Naive B cell (primary cell): ENCODE results near the gene CRACDL. TPM values are rescaled to one million over a fixed set of nuclear protein-coding genes. Genes with fewer than 3 reads are reported as not detected.

Experiments
- ATAC-seq, 2 donors: fragments of 150-1000 bp; cut with Tn5 transposase; 2 replicates each; pipeline ENCODE4 v1.10.0; 2021; ENCODE audit warnings: low read depth in 2 of 2, mild to moderate bottlenecking in 2 of 2, moderate library complexity in 2 of 2
- DNase-seq: peaks from one replicate; pipeline ENCODE4 v3.0.0; 2022
- H3K27ac Mint-ChIP-seq, 6 donors: one replicate each; pipeline ENCODE4 v1.8.0; 2020 to 2022; ENCODE audit warnings: mild to moderate bottlenecking in 6 of 6, mixed read lengths in 6 of 6, moderate library complexity in 5 of 6, inconsistent platforms in 2 of 6
- H3K27me3 Mint-ChIP-seq, 3 donors: one replicate each; pipeline ENCODE4 v1.8.0; 2021 to 2022; ENCODE audit warnings: mixed read lengths in 3 of 3, mild to moderate bottlenecking in 1 of 3
- H3K36me3 Mint-ChIP-seq, 2 donors: one replicate each; pipeline ENCODE4 v1.8.0; 2020 to 2022; ENCODE audit warnings: mixed read lengths in 2 of 2, inconsistent platforms in 1 of 2, mild to moderate bottlenecking in 1 of 2
- H3K4me1 Mint-ChIP-seq, 3 donors: one replicate each; pipeline ENCODE4 v1.8.0; 2020 to 2022; ENCODE audit warnings: mixed read lengths in 3 of 3, inconsistent platforms in 1 of 3, mild to moderate bottlenecking in 1 of 3, moderate library complexity in 1 of 3
- H3K4me3 Mint-ChIP-seq, 8 donors: one replicate each; pipeline ENCODE4 v1.8.0; 2020 to 2022; ENCODE audit warnings: mild to moderate bottlenecking in 8 of 8, mixed read lengths in 8 of 8, moderate library complexity in 8 of 8, inconsistent platforms in 2 of 8
- H3K9me3 Mint-ChIP-seq, 7 donors: one replicate each; pipeline ENCODE4 v1.8.0; 2020 to 2022; ENCODE audit warnings: mixed read lengths in 7 of 7, mild to moderate bottlenecking in 5 of 7, inconsistent platforms in 2 of 7, moderate library complexity in 1 of 7
- polyA plus RNA-seq, 6 donors: library from polyadenylated mRNA; unstranded; fragments of 300-500 nt; fragmentation: Illumina TruSeq; gene quantifications; one replicate each; pipeline ENCODE4 v1.2.3, GENCODE V29; 2021; ENCODE audit warnings: low read depth in 6 of 6

Gene CRACDL
- polyA plus RNA-seq, 6 donors from 2014 or later: not detected

- DNase-seq: no peak
- peaks cover 0 to 9% of the 10 kb centered on the region in 2 donors for H3K36me3 Mint-ChIP-seq
- H3K4me3 Mint-ChIP-seq: no peak overlapping the region
- H3K27me3 Mint-ChIP-seq: peaks cover 7 to 36% (median 29%) of the 10 kb centered on the region in 3 donors
- no peak for ATAC-seq
- H3K4me1 Mint-ChIP-seq: no peaks in the 10 kb centered on the region
- no peak overlapping the region for H3K27ac Mint-ChIP-seq
- peaks cover 0 to 7% (median 0%) of the 10 kb centered on the region in 7 donors for H3K9me3 Mint-ChIP-seq
Measured at GRCh38 chr2:98899041-98899702, 36.9 kb downstream of the CRACDL start.

GRCh38 chr2:98898423-98898841, 37.6 kb downstream of the CRACDL start:
- no peak for DNase-seq
- ATAC-seq: no peak
- Mint-ChIP-seq H3K4me1 (no peaks in the 10 kb centered on the region), H3K36me3 (peaks cover 0 to 9% of the 10 kb centered on the region in 2 donors), H3K27ac (peak overlapping the region in 1 of 6 donors; percentile 6), H3K27me3 (peaks cover 7 to 42% (median 37%) of the 10 kb centered on the region in 3 donors), H3K9me3 (peaks cover 0 to 7% (median 0%) of the 10 kb centered on the region in 7 donors), H3K4me3 (no peak overlapping the region)

GRCh38 chr2:98897746-98898145, 38.3 kb downstream of the CRACDL start:
- Mint-ChIP-seq H3K36me3 (peaks cover 0 to 9% of the 10 kb centered on the region in 2 donors), H3K4me1 (no peaks in the 10 kb centered on the region), H3K9me3 (peaks cover 0 to 7% (median 0%) of the 10 kb centered on the region in 7 donors), H3K27me3 (peaks cover 7 to 43% (median 42%) of the 10 kb centered on the region in 3 donors), H3K4me3 (no peak overlapping the region), H3K27ac (no peak overlapping the region)
- DNase-seq: no peak
- no peak for ATAC-seq

GRCh38 chr2:98896944-98897343, 39.1 kb downstream of the CRACDL start:
- Mint-ChIP-seq H3K27me3 (peaks cover 7 to 44% (median 42%) of the 10 kb centered on the region in 3 donors), H3K36me3 (peaks cover 0 to 9% of the 10 kb centered on the region in 2 donors), H3K4me3 (no peak overlapping the region), H3K27ac (no peak overlapping the region), H3K9me3 (peaks cover 0 to 7% (median 0%) of the 10 kb centered on the region in 7 donors), H3K4me1 (no peaks in the 10 kb centered on the region)
- no peak for ATAC-seq
- no peak for DNase-seq

GRCh38 chr2:98896416-98896815, 39.6 kb downstream of the CRACDL start:
- peaks cover 0 to 7% (median 0%) of the 10 kb centered on the region in 7 donors for H3K9me3 Mint-ChIP-seq
- H3K27me3 Mint-ChIP-seq: peaks cover 7 to 44% (median 42%) of the 10 kb centered on the region in 3 donors
- peaks cover 0 to 9% of the 10 kb centered on the region in 2 donors for H3K36me3 Mint-ChIP-seq
- ATAC-seq (no peak), DNase-seq (no peak)
- no peak overlapping the region for H3K4me3 Mint-ChIP-seq
- no peaks in the 10 kb centered on the region for H3K4me1 Mint-ChIP-seq
- no peak overlapping the region for H3K27ac Mint-ChIP-seq

GRCh38 chr2:98895901-98896300, 40.1 kb downstream of the CRACDL start:
- ATAC-seq: no peak
- no peaks in the 10 kb centered on the region for H3K4me1 Mint-ChIP-seq
- no peak for DNase-seq
- H3K36me3 Mint-ChIP-seq: peaks cover 0 to 9% of the 10 kb centered on the region in 2 donors
- peaks cover 7 to 44% (median 42%) of the 10 kb centered on the region in 3 donors for H3K27me3 Mint-ChIP-seq
- no peak overlapping the region for H3K27ac Mint-ChIP-seq
- no peak overlapping the region for H3K4me3 Mint-ChIP-seq
- H3K9me3 Mint-ChIP-seq: peaks cover 0 to 7% (median 0%) of the 10 kb centered on the region in 7 donors

GRCh38 chr2:98895221-98895620, 40.8 kb downstream of the CRACDL start:
- no peak overlapping the region for H3K4me3 Mint-ChIP-seq
- DNase-seq (no peak), ATAC-seq (no peak)
- peaks cover 7 to 44% (median 42%) of the 10 kb centered on the region in 3 donors for H3K27me3 Mint-ChIP-seq
- H3K4me1 Mint-ChIP-seq: no peaks in the 10 kb centered on the region
- H3K36me3 Mint-ChIP-seq: peaks cover 0 to 9% of the 10 kb centered on the region in 2 donors
- peaks cover 0 to 7% (median 2%) of the 10 kb centered on the region in 7 donors for H3K9me3 Mint-ChIP-seq
- H3K27ac Mint-ChIP-seq: no peak overlapping the region

- DNase-seq: no peak
- H3K4me1 Mint-ChIP-seq: no peaks in the 10 kb centered on the region
- H3K27me3 Mint-ChIP-seq: peaks cover 7 to 41% (median 39%) of the 10 kb centered on the region in 3 donors
- H3K36me3 Mint-ChIP-seq: peaks cover 0 to 6% of the 10 kb centered on the region in 2 donors
- no peak for ATAC-seq
- peaks cover 0 to 10% (median 4%) of the 10 kb centered on the region in 7 donors for H3K9me3 Mint-ChIP-seq
- peak overlapping the region in 1 of 6 donors; percentile 18 for H3K27ac Mint-ChIP-seq
- H3K4me3 Mint-ChIP-seq: no peak overlapping the region
Measured at GRCh38 chr2:98894331-98895000, 41.6 kb downstream of the CRACDL start.

- no peak for DNase-seq
- H3K9me3 Mint-ChIP-seq: peaks cover 0 to 10% (median 8%) of the 10 kb centered on the region in 7 donors
- H3K27me3 Mint-ChIP-seq: peaks cover 7 to 39% (median 39%) of the 10 kb centered on the region in 3 donors
- peak overlapping the region in 1 of 6 donors; percentile 18 for H3K27ac Mint-ChIP-seq
- peaks cover 0 to under 1% of the 10 kb centered on the region in 2 donors for H3K36me3 Mint-ChIP-seq
- no peaks in the 10 kb centered on the region for H3K4me1 Mint-ChIP-seq
- no peak for ATAC-seq
- no peak overlapping the region for H3K4me3 Mint-ChIP-seq
Measured at GRCh38 chr2:98893911-98894321, 42.1 kb downstream of the CRACDL start.

GRCh38 chr2:98892871-98893270, 43.2 kb downstream of the CRACDL start:
- H3K9me3 Mint-ChIP-seq: peaks cover 0 to 18% (median 11%) of the 10 kb centered on the region in 7 donors

GRCh38 chr2:98891591-98891990, 44.4 kb downstream of the CRACDL start:
- peaks cover 6 to 30% (median 21%) of the 10 kb centered on the region in 7 donors for H3K9me3 Mint-ChIP-seq
- H3K4me3 Mint-ChIP-seq: no peak overlapping the region
- H3K36me3 Mint-ChIP-seq: peaks cover 0 to 19% of the 10 kb centered on the region in 2 donors
- no peaks in the 10 kb centered on the region for H3K4me1 Mint-ChIP-seq
- H3K27me3 Mint-ChIP-seq: peaks cover 0 to 50% (median 47%) of the 10 kb centered on the region in 3 donors
- no peak overlapping the region for H3K27ac Mint-ChIP-seq
- ATAC-seq: no peak
- DNase-seq: no peak

More at GRCh38 chr2:98892871-98893270, 43.2 kb downstream of the CRACDL start:
- Mint-ChIP-seq H3K4me3 (no peak overlapping the region), H3K27ac (no peak overlapping the region), H3K27me3 (peaks cover 3 to 49% (median 41%) of the 10 kb centered on the region in 3 donors), H3K36me3 (peaks cover 0 to 6% of the 10 kb centered on the region in 2 donors), H3K4me1 (no peaks in the 10 kb centered on the region)
- ATAC-seq (no peak), DNase-seq (no peak)

GRCh38 chr2:98886066-98886554, 49.9 kb downstream of the CRACDL start:
- Mint-ChIP-seq H3K27me3 (peaks cover 0 to 48% (median 47%) of the 10 kb centered on the region in 3 donors), H3K4me3 (no peak overlapping the region), H3K4me1 (no peaks in the 10 kb centered on the region), H3K36me3 (peaks cover 0 to 40% of the 10 kb centered on the region in 2 donors), H3K9me3 (peaks cover 16 to 53% (median 39%) of the 10 kb centered on the region in 7 donors), H3K27ac (no peak overlapping the region)
- DNase-seq (no peak), ATAC-seq (no peak)

GRCh38 chr2:98884658-98885057, 51.4 kb downstream of the CRACDL start:
- H3K36me3 Mint-ChIP-seq: peaks cover 0 to 40% of the 10 kb centered on the region in 2 donors
- H3K27ac Mint-ChIP-seq: no peak overlapping the region
- ATAC-seq: no peak
- H3K4me3 Mint-ChIP-seq: peak overlapping the region in 2 of 8 donors; percentile 10 to 48
- H3K9me3 Mint-ChIP-seq: peaks cover 16 to 45% (median 37%) of the 10 kb centered on the region in 7 donors
- DNase-seq: no peak
- H3K27me3 Mint-ChIP-seq: peaks cover 3 to 56% (median 52%) of the 10 kb centered on the region in 3 donors
- no peaks in the 10 kb centered on the region for H3K4me1 Mint-ChIP-seq
